Central memory CD8-positive, alpha-beta T cell (primary cell): Measurements from ENCODE around the gene BUD31.
A peak's percentile ranks its signal among the peaks of the same experiment; 100 is the strongest.

Experiments
- ATAC-seq: fragments of 150-1000 bp; cut with Tn5 transposase; replicated peaks from 2 replicates; pipeline ENCODE4 v1.10.0; 2022; ENCODE audit warnings: mild to moderate bottlenecking, moderate FRiP score, moderate number of reproducible peaks; ENCODE audit not compliant: poor library complexity, severe bottlenecking; ENCODE audit errors: extremely low read depth
- DNase-seq, 2 donors: peaks; one replicate each; pipeline ENCODE4 v3.0.0; 2021; ENCODE audit warnings: low spot score in 2 of 2
- H3K27ac Mint-ChIP-seq: one replicate; pipeline ENCODE4 v1.8.0; 2022; ENCODE audit warnings: low read depth, mild to moderate bottlenecking, moderate library complexity, mixed read lengths
- H3K27me3 Mint-ChIP-seq: one replicate; pipeline ENCODE4 v1.8.0; 2022; ENCODE audit warnings: mixed read lengths
- H3K36me3 Mint-ChIP-seq: one replicate; pipeline ENCODE4 v1.8.0; 2022; ENCODE audit warnings: mild to moderate bottlenecking, moderate library complexity, mixed read lengths; ENCODE audit not compliant: insufficient read depth
- H3K4me1 Mint-ChIP-seq: one replicate; pipeline ENCODE4 v1.8.0; 2022; ENCODE audit warnings: mixed read lengths
- H3K4me3 Mint-ChIP-seq: one replicate; pipeline ENCODE4 v1.8.0; 2022; ENCODE audit warnings: mild to moderate bottlenecking, moderate library complexity, mixed read lengths
- H3K9me3 Mint-ChIP-seq: one replicate; pipeline ENCODE4 v1.8.0; 2022; ENCODE audit warnings: mixed read lengths

The BUD31 gene

DNA sequence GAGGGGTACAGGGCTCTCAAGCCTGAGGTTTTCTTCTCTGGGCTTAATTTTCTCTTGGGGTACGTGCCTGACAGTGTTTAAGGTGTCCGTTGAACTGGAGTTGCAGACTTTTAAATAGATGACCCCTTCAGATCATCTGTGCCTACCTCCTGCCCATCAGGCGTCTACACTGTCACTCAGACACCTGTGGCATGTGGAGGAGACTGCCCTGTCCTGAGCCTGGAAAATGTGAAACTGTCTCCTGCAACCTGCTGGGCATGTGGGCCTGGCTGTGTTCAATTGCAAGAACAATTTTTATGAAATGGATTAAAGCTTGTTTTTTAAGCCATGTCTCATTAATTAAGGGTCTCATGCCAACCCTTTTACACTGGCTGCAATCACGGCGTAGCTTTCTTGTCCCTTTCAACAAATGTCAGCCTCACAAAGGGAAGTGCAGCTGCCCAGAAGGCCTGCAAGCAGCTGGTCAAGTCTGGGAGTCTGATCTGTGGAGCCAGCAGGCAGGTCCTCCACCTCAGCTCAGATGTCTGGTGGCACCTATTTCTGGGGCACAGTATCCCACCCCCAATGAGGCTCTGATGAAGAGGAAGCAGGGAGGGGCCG is 48.4 kb downstream of the BUD31 start:
- H3K27me3 Mint-ChIP-seq, result no peaks in the 10 kb centered on the region
- no peak overlapping the region for H3K4me3 Mint-ChIP-seq
- no peaks in the 10 kb centered on the region for H3K9me3 Mint-ChIP-seq
- no peak overlapping the region for H3K27ac Mint-ChIP-seq
- ATAC-seq, result no peak
- H3K36me3 Mint-ChIP-seq, result peaks cover 12% of the 10 kb centered on the region
- DNase-seq, result no peak
- H3K4me1 Mint-ChIP-seq, result peaks cover 12% of the 10 kb centered on the region

DNA sequence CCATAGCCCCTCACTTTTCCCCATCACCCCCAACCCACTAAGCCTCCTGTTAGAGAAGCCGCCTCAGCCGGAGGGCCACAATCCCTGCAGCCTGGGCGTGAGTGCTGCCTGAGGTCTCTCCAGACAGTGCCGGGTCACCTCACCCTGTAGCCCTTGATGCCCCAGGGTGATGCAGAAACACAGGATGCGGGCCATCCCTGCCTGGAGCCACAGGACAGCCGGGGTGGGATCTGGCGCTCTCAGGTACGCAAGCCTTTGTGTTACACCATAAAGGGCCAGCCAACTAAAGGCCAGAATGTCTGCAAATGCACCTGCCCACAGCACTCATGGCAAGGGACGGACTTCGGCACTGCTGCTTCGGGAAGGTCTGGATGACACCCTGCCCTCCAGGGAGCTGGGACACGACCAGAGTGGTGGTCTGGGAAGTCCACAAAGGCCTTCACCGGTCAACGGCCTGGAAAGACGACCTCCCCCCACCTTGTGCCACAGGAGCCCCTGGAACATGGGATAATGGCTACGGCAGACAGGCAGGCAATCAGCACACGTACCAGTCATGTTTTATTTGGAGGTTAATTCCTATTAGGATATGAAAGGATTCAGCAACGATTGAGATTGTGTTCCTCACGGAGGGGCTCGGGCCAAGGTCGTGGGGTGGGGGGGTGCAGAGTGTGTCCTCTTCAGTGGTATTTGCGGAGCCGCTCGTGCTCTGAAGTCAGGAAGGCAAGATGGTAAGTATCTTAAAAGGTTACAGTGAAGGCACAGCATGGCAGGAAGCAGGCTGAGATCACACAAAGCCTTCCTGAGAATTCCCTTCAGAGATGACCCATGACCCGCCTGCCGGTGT is 49.1 kb downstream of the BUD31 start:
- DNase-seq (no peak), ATAC-seq (no peak)
- Mint-ChIP-seq H3K27me3 (no peaks in the 10 kb centered on the region), H3K36me3 (peaks cover 12% of the 10 kb centered on the region), H3K27ac (no peak overlapping the region), H3K9me3 (no peaks in the 10 kb centered on the region), H3K4me1 (peaks cover 16% of the 10 kb centered on the region), H3K4me3 (no peak overlapping the region)

DNA sequence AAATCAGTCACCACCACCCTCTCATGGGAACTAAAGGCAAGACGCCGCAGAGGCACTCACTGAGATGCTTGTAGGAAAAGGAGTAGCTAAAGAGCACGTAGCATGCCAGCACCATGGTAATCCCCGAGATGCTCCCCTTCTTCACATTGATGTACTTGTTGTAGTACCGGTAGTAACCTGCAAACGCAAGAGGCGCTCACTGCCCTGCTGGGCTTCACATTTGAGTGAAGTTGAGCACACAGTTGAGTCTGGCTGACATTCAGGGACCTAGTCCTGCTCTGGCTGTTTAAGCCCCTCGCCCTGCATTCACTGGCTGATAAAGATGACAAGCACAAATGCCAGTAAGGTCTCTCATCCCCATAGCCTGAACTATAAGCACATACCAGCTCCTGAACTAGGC is 50.3 kb downstream of the BUD31 start:
- ATAC-seq (no peak), DNase-seq (no peak)
- no peaks in the 10 kb centered on the region for H3K9me3 Mint-ChIP-seq
- H3K36me3 Mint-ChIP-seq, result peaks cover 13% of the 10 kb centered on the region
- no peak overlapping the region for H3K4me3 Mint-ChIP-seq
- H3K27ac Mint-ChIP-seq, result peak overlapping the region; percentile 39
- H3K4me1 Mint-ChIP-seq, result peaks cover 23% of the 10 kb centered on the region
- H3K27me3 Mint-ChIP-seq, result no peaks in the 10 kb centered on the region

DNA sequence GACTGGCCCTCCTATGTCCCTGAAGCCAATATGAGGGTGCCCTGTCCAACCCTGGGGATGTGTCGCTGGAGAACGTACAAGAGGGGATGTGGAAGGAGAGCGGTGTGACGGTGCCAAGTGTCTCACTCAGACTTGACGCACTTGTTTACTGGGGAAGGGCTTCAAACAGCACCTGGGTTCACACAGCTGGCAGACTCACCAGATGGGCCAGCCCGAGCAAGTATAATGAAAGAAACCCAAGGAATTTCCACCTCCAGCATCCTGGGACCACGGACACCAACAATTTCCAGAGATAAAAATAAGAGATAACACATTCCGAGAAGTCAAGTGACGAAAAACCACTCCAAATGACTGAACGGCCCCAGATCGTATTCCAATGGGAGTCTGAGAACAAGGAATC is 51.9 kb downstream of the BUD31 start:
- Mint-ChIP-seq H3K4me1 (peaks cover 36% of the 10 kb centered on the region), H3K36me3 (peaks cover 15% of the 10 kb centered on the region), H3K27ac (peak overlapping the region; percentile 35), H3K4me3 (no peak overlapping the region), H3K27me3 (no peaks in the 10 kb centered on the region), H3K9me3 (no peaks in the 10 kb centered on the region)
- no peak for DNase-seq
- ATAC-seq, result no peak

DNA sequence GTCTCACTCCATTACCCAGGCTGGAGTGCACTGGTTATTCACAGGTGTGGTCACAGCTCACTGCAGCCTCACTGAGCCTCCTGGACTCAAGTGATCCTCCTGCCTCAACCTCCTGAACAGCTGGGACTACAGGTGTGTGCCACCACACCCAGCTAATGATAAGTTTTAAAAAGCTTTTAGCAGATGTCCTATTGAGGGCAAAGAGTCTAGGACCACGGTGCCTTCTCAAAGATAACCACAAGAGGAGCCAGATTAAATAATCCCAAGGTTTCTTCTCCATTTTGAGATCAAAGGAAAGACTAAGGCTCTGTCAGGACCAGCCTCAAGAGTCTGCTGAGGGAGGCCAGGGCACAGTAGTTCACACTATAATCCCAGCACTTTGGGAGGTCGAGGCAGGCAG is 52.5 kb downstream of the BUD31 start:
- Mint-ChIP-seq H3K4me1 (peaks cover 42% of the 10 kb centered on the region), H3K4me3 (no peak overlapping the region), H3K9me3 (no peaks in the 10 kb centered on the region), H3K27ac (no peak overlapping the region), H3K27me3 (no peaks in the 10 kb centered on the region), H3K36me3 (peaks cover 17% of the 10 kb centered on the region)
- no peak for DNase-seq
- no peak for ATAC-seq

DNA sequence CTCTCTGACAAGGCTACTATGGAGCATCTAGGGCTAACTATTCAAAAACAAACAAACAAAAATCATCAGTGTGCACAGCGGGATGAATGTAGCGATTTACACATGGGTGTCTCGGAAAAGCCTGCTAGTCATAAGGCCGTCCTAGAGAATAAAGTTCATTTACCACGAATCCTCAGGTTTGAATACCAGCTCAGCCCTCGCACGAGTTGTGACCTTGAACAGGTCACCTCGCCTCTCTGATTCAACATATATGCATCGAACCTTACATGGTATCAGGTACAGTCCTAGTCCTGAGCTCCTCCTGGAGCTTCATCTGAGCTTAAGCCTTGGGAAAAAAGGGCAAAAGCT is 56.6 kb downstream of the BUD31 start:
- H3K4me1 Mint-ChIP-seq, result peaks cover 36% of the 10 kb centered on the region
- no peaks in the 10 kb centered on the region for H3K27me3 Mint-ChIP-seq
- peak overlapping the region; percentile 86 for H3K4me3 Mint-ChIP-seq
- H3K27ac Mint-ChIP-seq, result peak overlapping the region; percentile 80
- no peaks in the 10 kb centered on the region for H3K9me3 Mint-ChIP-seq
- H3K36me3 Mint-ChIP-seq, result peaks cover 10% of the 10 kb centered on the region
- ATAC-seq, result no peak
- no peak for DNase-seq

DNA sequence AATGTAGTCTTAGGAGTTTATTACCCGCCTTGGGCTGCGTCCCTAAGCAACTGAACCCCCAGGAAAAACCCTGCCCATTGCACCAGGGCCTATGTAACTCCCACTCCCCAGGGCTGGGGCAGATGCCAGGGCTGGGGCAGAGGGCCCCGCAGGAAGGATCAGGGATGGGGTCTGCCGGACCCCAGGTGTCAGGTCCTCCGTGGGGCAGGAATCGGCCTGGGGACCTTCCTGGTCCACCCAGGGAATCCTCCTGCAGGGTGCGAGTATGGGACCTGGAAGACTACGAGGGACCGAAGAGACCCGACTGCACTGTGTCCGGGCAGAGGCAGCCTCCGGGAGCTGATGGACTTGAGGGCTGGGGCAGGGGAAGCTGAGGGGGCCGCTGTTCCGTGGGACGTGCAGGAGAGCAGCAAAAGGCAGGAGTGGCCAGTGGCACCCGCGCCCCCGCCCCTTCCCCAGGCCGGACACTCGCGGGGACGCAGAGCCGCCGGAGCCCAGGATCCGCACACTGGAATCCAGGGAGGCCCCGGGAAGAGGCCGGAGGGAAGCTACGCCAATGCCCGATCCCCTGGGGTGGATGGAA is 59.7 kb downstream of the BUD31 start:
- DNase-seq (no peak), ATAC-seq (no peak)
- Mint-ChIP-seq H3K27ac (no peak overlapping the region), H3K4me3 (peak overlapping the region; percentile 13), H3K27me3 (no peaks in the 10 kb centered on the region), H3K36me3 (peaks cover 24% of the 10 kb centered on the region), H3K9me3 (no peaks in the 10 kb centered on the region), H3K4me1 (peaks cover 45% of the 10 kb centered on the region)
